GM21526 (cell line): Measurements from ENCODE around the gene PDGFB.

ENCODE experiments used
- ATAC-seq: cut with Tn5 transposase; IDR thresholded peaks from one replicate; pipeline ENCODE4 v1.9.1; 2021; ENCODE audit warnings: moderate library complexity; ENCODE audit not compliant: unreplicated experiment, low FRiP score

PDGFB gene

GRCh38 chr22:39178206-39179111 lies 66.3 kb downstream of the PDGFB start:
- no peak for ATAC-seq

GRCh38 chr22:39177791-39178190 lies 67.0 kb downstream of the PDGFB start:
- no peak for ATAC-seq

GRCh38 chr22:39177456-39177775 lies 67.4 kb downstream of the PDGFB start:
- no peak for ATAC-seq

GRCh38 chr22:39176714-39177455 lies 67.9 kb downstream of the PDGFB start:
- no peak for ATAC-seq

- no peak for ATAC-seq
These were observed 68.6 kb downstream of the PDGFB start for GRCh38 chr22:39176143-39176713.

GRCh38 chr22:39175353-39176142 lies 69.2 kb downstream of the PDGFB start:
- ATAC-seq, result no peak

- no peak for ATAC-seq
These were observed 70.1 kb downstream of the PDGFB start for GRCh38 chr22:39174498-39175352.

GRCh38 chr22:39173787-39174497 lies 70.8 kb downstream of the PDGFB start:
- no peak for ATAC-seq
